Measurements from ENCODE around the gene PCDHA8.
"Not testable (repeated sequence)": the region's sequence is repeated elsewhere in the genome, so short reads cannot be mapped to it uniquely, and the experiment has no call there.

- TF ChIP-seq POLR2AphosphoS5 (IDR thresholded peaks at IDR 0.05); CTCF (IDR thresholded peaks at IDR 0.05 in 8 of 11, conservative IDR thresholded peaks at IDR 0.05 in 3 of 11): not testable (repeated sequence)
These were observed 9.0 kb downstream of the PCDHA8 start for GRCh38 chr5:140849831-140850634.

Measured in spleen (tissue), 7 donors.